ENCODE results near the gene LRRC23. TPM values are rescaled to one million over a fixed set of nuclear protein-coding genes. Genes with fewer than 3 reads are reported as not detected.

The LRRC23 gene
- total and polyA plus RNA-seq, 9 of the 15 experiments (the other 6 are each of a cell fraction or from before 2014, with no cell fraction given) = 2.2 to 7.0 (median 3.0) TPM

GRCh38 chr12:6867413-6868210 is 37.0 kb upstream of the LRRC23 start, which contains the start of gene TPI1 (continued):
- TF ChIP-seq ARNT (IDR thresholded peaks at IDR 0.05) = no peak
- TF ChIP-seq ZNF184 (CRISPR knock-in tag; IDR thresholded peaks at IDR 0.05) = no peak
- TF ChIP-seq HBP1 (CRISPR knock-in tag; IDR thresholded peaks at IDR 0.05) = no peak
- peak; percentile 92 for TF ChIP-seq TGIF2 (CRISPR knock-in tag; IDR thresholded peaks at IDR 0.05)
- TF ChIP-seq EWSR1 (IDR thresholded peaks at IDR 0.05; ENCODE audit: borderline replicate concordance, low read depth, partially characterized antibody) = no peak
- 0 out of 6 replicates have a peak, but pooled peaks of 1 of the 3 experiments have one; percentile 3 for TF ChIP-seq CTCF (IDR thresholded peaks at IDR 0.05 in 2 of 3, conservative IDR thresholded peaks at IDR 0.05 in 1 of 3; ENCODE audit: insufficient read depth in 2 of 3, low read depth in 1 of 3, low read length in 3 of 3)
- no peak for TF ChIP-seq SFPQ (IDR thresholded peaks at IDR 0.05; ENCODE audit: low read depth, low read length)
- TF ChIP-seq ZBTB40 (IDR thresholded peaks at IDR 0.05) = no peak
- TF ChIP-seq ZBTB40 (CRISPR knock-in tag; IDR thresholded peaks at IDR 0.05) = no peak
- no peak for TF ChIP-seq SRSF9 (IDR thresholded peaks at IDR 0.05; ENCODE audit: borderline replicate concordance, low read depth, low read length)
- TF ChIP-seq NONO (IDR thresholded peaks at IDR 0.05; ENCODE audit: low read depth in 2 of 2, low read length in 1 of 2) = peak in 1 of 2 experiments; percentile 96; a peak in 2 of 4 replicates
